HCT116 (cell line): Measurements from ENCODE around the gene GABBR2. TPM values are rescaled to one million over a fixed set of nuclear protein-coding genes. Genes with fewer than 3 reads are reported as not detected.
A peak's percentile ranks its signal among the peaks of the same experiment; 100 is the strongest.

Experiments
- ATAC-seq: fragments of 200-7000 bp; cut with Tn5 transposase; 2 replicates; pipeline ENCODE4 v1.9.1; 2020; ENCODE audit warnings: mild to moderate bottlenecking, moderate library complexity
- BruUV-seq: library from RNA; stranded (reverse); fragments of 400-500 nt; replicated peaks from 2 replicates; lab custom pipeline; 2021; lab: Mats Ljungman, UMichigan
- CTCF ChIA-PET: fragments of 300-600 bp; sonication (Branson Sonifier 250); formaldehyde crosslinking; loops from one replicate; lab custom pipeline; 2021; ENCODE audit warnings: antibody characterized with exemption; lab: Charles Lee
- POLR2A ChIA-PET: fragments of 300-600, 350-600 bp; sonication (Branson Sonifier 250); formaldehyde crosslinking; loops from one replicate; lab custom pipeline; 2021; ENCODE audit warnings: antibody characterized with exemption; lab: Charles Lee
- RAD21 ChIA-PET, 2 experiments: fragments of 300-600 bp; sonication (Branson Sonifier 250); formaldehyde crosslinking; loops; one replicate each; lab custom pipeline; 2023; ENCODE audit warnings: low total read pairs in 2 of 2; ENCODE audit not compliant: uncharacterized antibody in 2 of 2, unreplicated experiment in 2 of 2, low non-redundant PET in 1 of 2; lab: Charles Lee
- DNase-seq: peaks from one replicate; pipeline ENCODE4 v3.0.0-alpha.2; 2010; ENCODE audit warnings: low read depth, low spot score
- H2AFZ ChIP-seq: fragments of 200-600 bp; shearing (Covaris generic), sonication (generic); 2 replicates; pipeline ENCODE4 v1.6.1; 2017; ENCODE audit warnings: low read depth, mixed run types, mixed read lengths, antibody characterized with exemption, low read length; ENCODE audit not compliant: poor library complexity, severe bottlenecking
- H3K27ac ChIP-seq: 2 replicates; pipeline ENCODE4 v1.5.1; 2012; ENCODE audit warnings: low read depth, low read length
- H3K27me3 ChIP-seq: fragments of 200-600 bp; sonication (generic); 2 replicates; pipeline ENCODE4 v1.6.1; 2016; ENCODE audit warnings: mixed run types, low read length, mixed read lengths; ENCODE audit not compliant: insufficient read depth
- H3K36me3 ChIP-seq, 2 experiments: fragments of 200-500 bp in 1 of 2; fragments of 200-600 bp in 1 of 2; sonication (Bioruptor generic) in 1 of 2; sonication (generic) in 1 of 2; 2 replicates each; pipeline versions ENCODE4 v1.5.1 to v1.6.1; 2014 to 2016; ENCODE audit warnings: low read length in 2 of 2, inconsistent platforms in 1 of 2, mixed read lengths in 1 of 2, mixed run types in 1 of 2; ENCODE audit not compliant: insufficient read depth in 2 of 2, control insufficient read depth in 1 of 2
- H3K4me1 ChIP-seq, 2 experiments: fragments of 200-600 bp in 1 of 2; sonication (generic) in 1 of 2; 2 replicates each; pipeline versions ENCODE4 v1.5.1 to v1.6.1; 2012 to 2017; ENCODE audit warnings: low read length in 2 of 2, inconsistent platforms in 1 of 2, mild to moderate bottlenecking in 1 of 2, mixed read lengths in 1 of 2, mixed run types in 1 of 2, moderate library complexity in 1 of 2; ENCODE audit not compliant: insufficient read depth in 2 of 2, control insufficient read depth in 1 of 2
- H3K4me2 ChIP-seq: fragments of 200-600 bp; sonication (generic); 2 replicates; pipeline ENCODE4 v1.6.1; 2017; ENCODE audit warnings: mixed run types, low read length, mixed read lengths
- H3K4me3 ChIP-seq, 2 experiments: fragments of 200-600 bp in 1 of 2; sonication (generic) in 1 of 2; replicated peaks in 1 of 2; 2 replicates each; pipeline ENCODE4 v1.5.1; 2011 to 2016; ENCODE audit warnings: low read length in 2 of 2, control low read depth in 1 of 2, low read depth in 1 of 2, mild to moderate bottlenecking in 1 of 2, mixed read lengths in 1 of 2, mixed run types in 1 of 2
- H3K79me2 ChIP-seq: fragments of 200-600 bp; sonication (generic); 2 replicates; pipeline ENCODE4 v1.6.1; 2017; ENCODE audit warnings: mild to moderate bottlenecking, mixed run types, low read length, moderate library complexity, mixed read lengths; ENCODE audit not compliant: insufficient read depth
- H3K9ac ChIP-seq: fragments of 200-600 bp; sonication (generic); 2 replicates; pipeline ENCODE4 v1.6.1; 2016; ENCODE audit warnings: low read length, mixed read lengths
- H3K9me2 ChIP-seq: fragments of 200-600 bp; sonication (generic), shearing (Covaris generic); 2 replicates; pipeline ENCODE4 v1.6.1; 2017; ENCODE audit warnings: mixed run types, mild to moderate bottlenecking, moderate library complexity; ENCODE audit not compliant: insufficient read depth
- H3K9me3 ChIP-seq, 2 experiments: fragments of 200-500 bp in 1 of 2; fragments of 200-600 bp in 1 of 2; sonication (Bioruptor generic) in 1 of 2; sonication (generic) in 1 of 2; 2 replicates each; pipeline ENCODE4 v1.6.1; 2014 to 2017; ENCODE audit warnings: low read length in 2 of 2, mixed read lengths in 2 of 2, inconsistent platforms in 1 of 2, low read depth in 1 of 2, mild to moderate bottlenecking in 1 of 2, mixed run types in 1 of 2, moderate library complexity in 1 of 2; ENCODE audit not compliant: control insufficient read depth in 1 of 2, insufficient read depth in 1 of 2
- H4K20me1 ChIP-seq: fragments of 200-600 bp; sonication (generic), shearing (Covaris generic); 2 replicates; pipeline ENCODE4 v1.6.1; 2017; ENCODE audit warnings: mixed run types, mild to moderate bottlenecking, moderate library complexity; ENCODE audit not compliant: insufficient read depth
- RAD21 ChIP-seq: IDR thresholded peaks from 2 replicates; pipeline ENCODE4 v1.6.1; 2012; ENCODE audit warnings: low read depth, mild to moderate bottlenecking
- ZNF274 ChIP-seq: fragments of 200-500 bp; sonication (Bioruptor generic); IDR thresholded peaks from 2 replicates; pipeline ENCODE4 v1.6.1; 2014; ENCODE audit warnings: mild to moderate bottlenecking, low read depth, low read length, inconsistent platforms
- intact Hi-C: fragments of 100-400 bp; cut with micrococcal nuclease; formaldehyde crosslinking; loops from 2 replicates; pipeline ENCODE4 v1.10.0; 2022
- total RNA-seq: library from RNA; stranded (reverse); gene quantifications from one replicate; pipeline ENCODE4 v1.2.1, GENCODE V29; 2021; ENCODE audit not compliant: unreplicated experiment
- TF ChIP-seq, protein P1 (sequence below), 3 experiments: fragments of 200-600 bp in 1 of 3; sonication (generic) in 1 of 3; IDR thresholded peaks in 2 of 3; conservative IDR thresholded peaks in 1 of 3; 2 replicates each; pipeline ENCODE4 v1.5.1; 2012 to 2017; ENCODE audit warnings: low read depth in 2 of 3, low read length in 2 of 3, antibody characterized with exemption in 1 of 3, borderline replicate concordance in 1 of 3, control low read depth in 1 of 3, mild to moderate bottlenecking in 1 of 3, mixed read lengths in 1 of 3, mixed run types in 1 of 3, moderate library complexity in 1 of 3; ENCODE audit not compliant: insufficient read depth in 1 of 3

GABBR2 gene
- total RNA-seq, 1 experiment from 2014 or later, result 0.15 TPM

DNA sequence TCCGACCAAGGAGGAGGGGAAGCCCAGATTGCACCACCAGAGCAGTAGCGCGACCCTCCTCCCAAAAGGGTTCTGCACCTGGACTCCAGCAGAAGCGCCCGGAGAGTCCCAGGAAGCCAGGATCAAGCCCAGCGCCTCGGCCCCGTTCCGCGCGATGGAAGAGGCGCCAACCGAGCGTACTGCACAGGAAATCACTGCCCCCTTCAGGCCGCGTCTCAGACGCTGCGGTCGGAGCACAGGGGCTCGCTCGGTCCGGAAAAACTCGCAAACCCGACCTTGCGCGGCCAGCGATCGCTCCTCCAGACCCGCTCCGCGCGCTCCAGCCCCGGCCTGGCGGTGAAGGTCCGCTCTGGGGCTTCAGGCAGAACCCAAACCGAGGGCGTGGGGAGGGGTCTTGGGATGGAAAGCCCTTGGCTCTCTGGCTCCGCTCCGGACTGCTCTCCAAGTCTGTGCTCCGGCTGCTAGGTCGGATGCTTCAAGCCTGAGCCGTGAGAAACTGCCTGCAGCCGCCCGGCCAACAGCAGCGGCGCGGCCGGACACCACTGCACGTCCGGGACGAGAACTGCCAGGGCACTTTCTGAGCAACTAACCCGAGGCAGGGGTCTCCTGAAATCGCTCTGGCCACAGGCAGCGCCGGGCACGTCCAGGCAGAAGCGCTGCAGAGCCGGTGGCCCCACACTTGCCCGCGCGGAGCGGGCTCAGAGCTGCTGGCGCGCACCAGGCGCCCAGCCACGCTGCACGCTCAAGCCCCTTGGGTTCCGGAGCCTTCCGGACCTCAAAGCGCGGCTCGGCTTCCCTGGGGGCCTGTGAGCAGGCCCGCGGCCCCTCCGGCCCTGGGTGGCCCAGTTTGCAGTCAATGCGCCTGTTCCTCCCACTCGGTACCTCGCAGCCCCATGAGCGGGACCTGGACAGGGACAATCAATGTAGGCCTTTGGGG, 1.3 kb downstream of the GABBR2 start:
- intact Hi-C loops, result loop anchor here (1.0 kb wide), 1 partner anchor 392 kb away; no protein-coding TSS in a partner anchor
- Histone ChIP-seq H3K36me3 (no peaks in the 10 kb centered on the region), H3K79me2 (no peaks in the 10 kb centered on the region), H3K9me3 (no peaks in the 10 kb centered on the region), H3K9me2 (no peaks in the 10 kb centered on the region), H3K4me3 (no peak overlapping the region)
- BruUV-seq, result no TSS peak
- ChIA-PET RAD21 (no interaction called here), CTCF (no interaction called here), POLR2A (no interaction called here)
- TF ChIP-seq ZNF274, result no peak
- TF ChIP-seq RAD21, result peak; percentile 65
- TF ChIP-seq, protein P1, sequence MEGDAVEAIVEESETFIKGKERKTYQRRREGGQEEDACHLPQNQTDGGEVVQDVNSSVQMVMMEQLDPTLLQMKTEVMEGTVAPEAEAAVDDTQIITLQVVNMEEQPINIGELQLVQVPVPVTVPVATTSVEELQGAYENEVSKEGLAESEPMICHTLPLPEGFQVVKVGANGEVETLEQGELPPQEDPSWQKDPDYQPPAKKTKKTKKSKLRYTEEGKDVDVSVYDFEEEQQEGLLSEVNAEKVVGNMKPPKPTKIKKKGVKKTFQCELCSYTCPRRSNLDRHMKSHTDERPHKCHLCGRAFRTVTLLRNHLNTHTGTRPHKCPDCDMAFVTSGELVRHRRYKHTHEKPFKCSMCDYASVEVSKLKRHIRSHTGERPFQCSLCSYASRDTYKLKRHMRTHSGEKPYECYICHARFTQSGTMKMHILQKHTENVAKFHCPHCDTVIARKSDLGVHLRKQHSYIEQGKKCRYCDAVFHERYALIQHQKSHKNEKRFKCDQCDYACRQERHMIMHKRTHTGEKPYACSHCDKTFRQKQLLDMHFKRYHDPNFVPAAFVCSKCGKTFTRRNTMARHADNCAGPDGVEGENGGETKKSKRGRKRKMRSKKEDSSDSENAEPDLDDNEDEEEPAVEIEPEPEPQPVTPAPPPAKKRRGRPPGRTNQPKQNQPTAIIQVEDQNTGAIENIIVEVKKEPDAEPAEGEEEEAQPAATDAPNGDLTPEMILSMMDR (IDR thresholded peaks at IDR 0.05 in 2 of 3, conservative IDR thresholded peaks at IDR 0.05 in 1 of 3; ENCODE audit: borderline replicate concordance in 1 of 3, insufficient read depth in 1 of 3, low read depth in 2 of 3, low read length in 2 of 3), result peak; percentile 19 to 54 (median 54); a peak in 4 of 6 replicates
- TF ChIP-seq, all 23 proteins: peak for 2
- ATAC-seq (peak; percentile 91), DNase-seq (peak; percentile 3)
- Histone ChIP-seq H4K20me1 (no peaks in the 10 kb centered on the region), H3K9ac (no peak overlapping the region), H2AFZ (no peak overlapping the region), H3K4me1 (no peaks in the 10 kb centered on the region), H3K4me2 (peak overlapping the region; percentile 44; the same call in 1 of the 2 replicates), H3K27me3 (peaks cover 10% of the 10 kb centered on the region), H3K27ac (no peak overlapping the region)
